Measurements from ENCODE around the gene IL17A. TPM values are rescaled to one million over a fixed set of nuclear protein-coding genes. Genes with fewer than 3 reads are reported as not detected.

Gene IL17A
- total RNA-seq, 1 experiment from 2014 or later: not detected

DNA sequence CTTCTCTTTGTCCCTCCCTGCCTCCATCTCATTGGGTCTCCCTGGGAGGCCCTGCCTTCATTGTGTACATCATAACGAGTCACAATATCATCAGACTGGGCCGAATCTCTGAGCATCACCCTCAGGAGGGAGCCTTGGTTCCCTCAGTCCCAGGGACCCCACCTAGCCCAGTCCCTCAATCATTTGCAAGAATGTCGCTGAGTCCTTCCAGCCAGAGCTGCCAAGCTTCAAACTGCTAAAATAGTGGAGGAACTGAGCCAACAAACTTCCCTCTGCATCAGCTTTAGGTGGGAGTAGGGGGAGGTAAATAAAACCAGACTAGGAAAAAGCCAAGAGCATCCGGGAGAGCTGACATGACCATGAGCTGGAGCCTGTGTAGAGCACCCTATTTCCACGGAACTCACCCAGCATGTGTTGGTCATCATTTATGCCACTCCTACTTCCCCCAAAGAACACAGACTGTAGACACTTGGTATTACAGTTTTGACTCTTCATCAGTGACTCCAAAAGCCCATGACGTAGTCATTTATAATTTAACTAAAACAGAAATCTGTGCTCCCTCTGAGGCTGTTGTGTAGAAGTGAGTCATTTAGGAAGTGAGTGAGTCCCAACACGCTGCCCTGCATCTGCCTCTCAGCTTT, 28.8 kb upstream of the IL17A start:
- no peaks in the 10 kb centered on the region for H3K4me1 Mint-ChIP-seq (ENCODE audit: low read depth, unreplicated experiment)
- TF ChIP-seq, protein P1, sequence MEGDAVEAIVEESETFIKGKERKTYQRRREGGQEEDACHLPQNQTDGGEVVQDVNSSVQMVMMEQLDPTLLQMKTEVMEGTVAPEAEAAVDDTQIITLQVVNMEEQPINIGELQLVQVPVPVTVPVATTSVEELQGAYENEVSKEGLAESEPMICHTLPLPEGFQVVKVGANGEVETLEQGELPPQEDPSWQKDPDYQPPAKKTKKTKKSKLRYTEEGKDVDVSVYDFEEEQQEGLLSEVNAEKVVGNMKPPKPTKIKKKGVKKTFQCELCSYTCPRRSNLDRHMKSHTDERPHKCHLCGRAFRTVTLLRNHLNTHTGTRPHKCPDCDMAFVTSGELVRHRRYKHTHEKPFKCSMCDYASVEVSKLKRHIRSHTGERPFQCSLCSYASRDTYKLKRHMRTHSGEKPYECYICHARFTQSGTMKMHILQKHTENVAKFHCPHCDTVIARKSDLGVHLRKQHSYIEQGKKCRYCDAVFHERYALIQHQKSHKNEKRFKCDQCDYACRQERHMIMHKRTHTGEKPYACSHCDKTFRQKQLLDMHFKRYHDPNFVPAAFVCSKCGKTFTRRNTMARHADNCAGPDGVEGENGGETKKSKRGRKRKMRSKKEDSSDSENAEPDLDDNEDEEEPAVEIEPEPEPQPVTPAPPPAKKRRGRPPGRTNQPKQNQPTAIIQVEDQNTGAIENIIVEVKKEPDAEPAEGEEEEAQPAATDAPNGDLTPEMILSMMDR (IDR thresholded peaks at IDR 0.05; ENCODE audit: insufficient read depth in 1 of 2, low read depth in 1 of 2, low read length in 1 of 2, severe bottlenecking in 1 of 2, unreplicated experiment in 1 of 2): no peak

DNA sequence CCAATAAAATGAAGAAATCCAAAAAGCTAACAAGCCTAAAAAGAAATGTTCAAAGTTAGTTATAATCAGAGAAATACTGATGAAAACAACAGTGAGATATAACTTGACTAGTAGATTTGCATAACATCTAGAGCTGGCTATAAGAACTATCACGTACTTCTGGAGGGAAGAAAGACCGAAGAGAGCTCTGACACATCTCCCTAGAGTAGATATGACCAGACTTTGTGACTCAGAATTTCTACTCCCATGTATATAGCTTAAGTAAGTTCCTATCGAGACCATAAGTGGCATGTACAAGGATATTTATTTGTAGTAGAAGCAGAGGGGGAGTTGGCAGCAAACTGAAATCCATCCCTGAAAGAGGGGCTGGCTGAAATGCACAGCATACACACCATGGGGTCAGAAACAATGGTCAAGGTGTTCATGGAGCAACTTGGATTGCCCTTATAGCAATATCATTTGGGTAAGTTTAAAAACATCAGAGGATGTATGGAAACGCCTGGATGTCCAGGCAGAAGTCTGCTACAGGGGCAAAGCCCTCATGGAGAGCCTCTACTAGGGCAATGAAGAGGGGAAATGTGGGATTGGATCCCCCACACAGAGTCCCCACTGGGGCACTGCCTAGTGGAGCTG, 25.6 kb upstream of the IL17A start:
- CTCF ChIA-PET: interaction anchor here (0.9 kb wide), 1 partner anchor 11 kb away, joined by 3 read pairs; no protein-coding TSS in a partner anchor
- POLR2A ChIA-PET: no interaction called here
- TF ChIP-seq, protein P1 (IDR thresholded peaks at IDR 0.05; ENCODE audit: insufficient read depth in 1 of 2, low read depth in 1 of 2, low read length in 1 of 2, severe bottlenecking in 1 of 2, unreplicated experiment in 1 of 2): no peak

More for the DNA sequence above, 28.8 kb upstream of the IL17A start:
- intact Hi-C loops (cut with micrococcal nuclease; ENCODE audit: unreplicated experiment): no loop called here
- H3K27me3 ChIP-seq (replicated peaks; ENCODE audit: control insufficient read depth, insufficient read depth, low read length): no peaks in the 10 kb centered on the region
- POLR2A ChIA-PET: no interaction called here
- H3K4me3 Mint-ChIP-seq (ENCODE audit: unreplicated experiment): no peak overlapping the region
- no peak for DNase-seq
- H3K9me3 ChIP-seq: peaks cover 4% of the 10 kb centered on the region; the same call in 1 of the 2 replicates
- no peaks in the 10 kb centered on the region for H3K36me3 Mint-ChIP-seq (ENCODE audit: insufficient read depth, unreplicated experiment)
- no peaks in the 10 kb centered on the region for H3K27me3 Mint-ChIP-seq (ENCODE audit: insufficient read depth, unreplicated experiment)
- H3K9me3 Mint-ChIP-seq (ENCODE audit: unreplicated experiment): peaks cover 19% of the 10 kb centered on the region
- no peaks in the 10 kb centered on the region for H3K4me1 ChIP-seq
- no peak overlapping the region for H3K4me3 ChIP-seq (ENCODE audit: low read depth, low read length)
- no TSS peak for BruUV-seq (replicated peaks)
- CTCF ChIA-PET: no interaction called here
- H3K27ac Mint-ChIP-seq (ENCODE audit: unreplicated experiment): no peak overlapping the region
- H3K36me3 ChIP-seq (ENCODE audit: control insufficient read depth, insufficient read depth, low read length): no peaks in the 10 kb centered on the region

DNA sequence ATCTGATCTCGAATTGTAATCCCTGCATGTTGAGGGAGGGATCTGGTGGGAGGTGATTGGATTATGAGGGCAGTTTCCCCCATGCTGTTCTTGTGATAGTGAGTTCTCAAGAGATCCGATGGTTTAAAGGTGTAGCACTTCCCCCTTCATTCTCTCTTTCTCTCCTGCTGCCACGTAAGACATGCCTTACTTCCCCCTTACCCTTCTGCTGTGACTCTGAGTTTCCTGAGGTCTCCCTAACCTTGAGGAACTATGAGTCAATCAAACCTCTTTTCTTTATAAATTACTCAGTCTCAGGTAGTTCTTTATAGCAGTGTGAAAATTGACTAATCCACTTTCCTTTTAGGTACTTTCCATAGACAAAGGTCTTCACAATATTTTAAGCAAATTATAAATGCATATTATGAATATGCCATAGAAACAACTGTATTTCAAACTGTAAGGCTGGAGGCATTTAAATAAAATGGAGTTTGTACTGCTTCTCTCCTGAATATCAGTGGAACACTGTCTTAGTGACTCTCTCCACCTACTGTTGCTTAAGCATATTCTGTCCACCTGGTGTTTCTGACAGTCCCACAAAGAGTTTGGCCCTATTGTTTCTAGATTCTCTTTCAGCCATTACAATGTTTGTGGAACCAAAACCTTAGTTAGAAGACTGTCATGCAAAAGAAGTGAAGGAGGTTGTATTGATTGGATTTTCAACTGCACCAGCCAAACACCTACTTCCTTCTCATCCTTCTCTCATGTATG, 24.3 kb upstream of the IL17A start:
- no TSS peak for BruUV-seq (replicated peaks)
- no peak overlapping the region for H3K4me3 Mint-ChIP-seq (ENCODE audit: unreplicated experiment)

More for the DNA sequence above, 25.6 kb upstream of the IL17A start:
- Mint-ChIP-seq H3K4me3 (ENCODE audit: unreplicated experiment) (no peak overlapping the region), H3K4me1 (ENCODE audit: low read depth, unreplicated experiment) (no peaks in the 10 kb centered on the region), H3K9me3 (ENCODE audit: unreplicated experiment) (peaks cover 19% of the 10 kb centered on the region), H3K36me3 (ENCODE audit: insufficient read depth, unreplicated experiment) (no peaks in the 10 kb centered on the region), H3K27ac (ENCODE audit: unreplicated experiment) (no peak overlapping the region), H3K27me3 (ENCODE audit: insufficient read depth, unreplicated experiment) (no peaks in the 10 kb centered on the region)
- Histone ChIP-seq H3K4me1 (no peaks in the 10 kb centered on the region), H3K4me3 (ENCODE audit: low read depth, low read length) (no peak overlapping the region), H3K9me3 (peaks cover 4% of the 10 kb centered on the region; the same call in 1 of the 2 replicates), H3K27me3 (replicated peaks; ENCODE audit: control insufficient read depth, insufficient read depth, low read length) (no peaks in the 10 kb centered on the region), H3K36me3 (ENCODE audit: control insufficient read depth, insufficient read depth, low read length) (no peaks in the 10 kb centered on the region)
- intact Hi-C loops (cut with micrococcal nuclease; ENCODE audit: unreplicated experiment): loop anchor here (5.0 kb wide), 1 partner anchor 237 kb away; no protein-coding TSS in a partner anchor
- no peak for DNase-seq
- no TSS peak for BruUV-seq (replicated peaks)

More for the DNA sequence above, 24.3 kb upstream of the IL17A start:
- Mint-ChIP-seq H3K4me1 (ENCODE audit: low read depth, unreplicated experiment) (no peaks in the 10 kb centered on the region), H3K9me3 (ENCODE audit: unreplicated experiment) (peaks cover 19% of the 10 kb centered on the region), H3K36me3 (ENCODE audit: insufficient read depth, unreplicated experiment) (no peaks in the 10 kb centered on the region), H3K27me3 (ENCODE audit: insufficient read depth, unreplicated experiment) (no peaks in the 10 kb centered on the region), H3K27ac (ENCODE audit: unreplicated experiment) (no peak overlapping the region)
- TF ChIP-seq, protein P1 (IDR thresholded peaks at IDR 0.05; ENCODE audit: insufficient read depth in 1 of 2, low read depth in 1 of 2, low read length in 1 of 2, severe bottlenecking in 1 of 2, unreplicated experiment in 1 of 2): no peak
- POLR2A ChIA-PET: no interaction called here
- CTCF ChIA-PET: interaction anchor here (0.9 to 1.7 kb wide), 4 partner anchors 12 to 103 kb away, joined by 3 to 11 read pairs (median 4); no protein-coding TSS in a partner anchor
- no peak overlapping the region for H3K4me3 ChIP-seq (ENCODE audit: low read depth, low read length)
- H3K27me3 ChIP-seq (replicated peaks; ENCODE audit: control insufficient read depth, insufficient read depth, low read length): no peaks in the 10 kb centered on the region
- no peaks in the 10 kb centered on the region for H3K36me3 ChIP-seq (ENCODE audit: control insufficient read depth, insufficient read depth, low read length)
- H3K9me3 ChIP-seq: peaks cover 4% of the 10 kb centered on the region; the same call in 1 of the 2 replicates
- H3K4me1 ChIP-seq: no peaks in the 10 kb centered on the region
- DNase-seq: no peak
- intact Hi-C loops (cut with micrococcal nuclease; ENCODE audit: unreplicated experiment): loop anchor here (2.0 to 5.0 kb wide), 2 partner anchors 45 to 235 kb away; no protein-coding TSS in a partner anchor
